K562 (cell line): Measurements from ENCODE around the gene IL4I1. TPM values are rescaled to one million over a fixed set of nuclear protein-coding genes. Genes with fewer than 3 reads are reported as not detected.
A peak's percentile ranks its signal among the peaks of the same experiment; 100 is the strongest.

Source experiments
- ARID3B ChIP-seq: fragments of 250-450 bp; sonication (Bioruptor Pico); IDR thresholded peaks from 2 replicates; pipeline ENCODE4 v1.4.0; 2020; ENCODE audit warnings: borderline replicate concordance
- EGR1 ChIP-seq: fragments of 450-650 bp; conservative IDR thresholded peaks from 2 replicates; pipeline ENCODE4 v1.6.1; 2017; ENCODE audit warnings: mild to moderate bottlenecking
- ELF1 ChIP-seq: fragments of 200-800 bp; sonication (Bioruptor generic); IDR thresholded peaks from 2 replicates; pipeline ENCODE4 v1.6.1; 2016; ENCODE audit warnings: missing genetic modification characterization, missing compliant biosample characterization
- ETV6 ChIP-seq, 3 experiments: fragments of 150-350 bp in 1 of 3; sonication (generic) in 1 of 3; formaldehyde crosslinking in 1 of 3; IDR thresholded peaks; 2 replicates each; pipeline versions ENCODE4 v1.6.1 to v1.8.0; 2014 to 2022; ENCODE audit warnings: borderline replicate concordance in 2 of 3, low read depth in 2 of 3, antibody characterized with exemption in 1 of 3, low read length in 1 of 3, mild to moderate bottlenecking in 1 of 3, missing genetic modification reagents in 1 of 3
- FOXK1 ChIP-seq: sonication (generic); formaldehyde crosslinking; IDR thresholded peaks from 2 replicates; pipeline ENCODE4 v1.8.0; 2022; ENCODE audit warnings: missing genetic modification reagents, mild to moderate bottlenecking, borderline replicate concordance
- GTF2E2 ChIP-seq: fragments of 200-800 bp; sonication (Bioruptor generic); IDR thresholded peaks from 2 replicates; pipeline ENCODE4 v1.6.1; 2016; ENCODE audit warnings: missing genetic modification characterization, missing compliant biosample characterization
- HMGN3 ChIP-seq: IDR thresholded peaks from 2 replicates; pipeline ENCODE4 v1.6.1; 2011; ENCODE audit warnings: borderline replicate concordance, low read depth, mild to moderate bottlenecking, mixed read lengths, low read length; ENCODE audit not compliant: insufficient read length; ENCODE audit errors: extremely low read depth
- MAFK ChIP-seq: IDR thresholded peaks from 2 replicates; pipeline ENCODE4 v1.6.1; 2011; ENCODE audit warnings: low read length, improper control_type of control experiment
- NR1H2 ChIP-seq: sonication (generic); formaldehyde crosslinking; IDR thresholded peaks from 2 replicates; pipeline ENCODE4 v1.4.0; 2020; ENCODE audit warnings: mild to moderate bottlenecking, missing genetic modification reagents
- PREB ChIP-seq: sonication (generic); formaldehyde crosslinking; IDR thresholded peaks from 2 replicates; pipeline ENCODE4 v1.8.1; 2023; ENCODE audit warnings: mild to moderate bottlenecking, missing genetic modification reagents
- RBM25 ChIP-seq: fragments of 200-400 bp; formaldehyde crosslinking; IDR thresholded peaks from 2 replicates; pipeline ENCODE4 v1.6.1; 2018; ENCODE audit warnings: low read length, low read depth, moderate library complexity; ENCODE audit not compliant: severe bottlenecking
- SMARCA4 ChIP-seq: fragments of 450-650 bp; IDR thresholded peaks from 2 replicates; pipeline ENCODE4 v1.6.1; 2016
- SOX6 ChIP-seq: fragments of 450-650 bp; IDR thresholded peaks from 2 replicates; pipeline ENCODE4 v1.6.1; 2014; ENCODE audit warnings: mild to moderate bottlenecking
- SPI1 ChIP-seq: IDR thresholded peaks from 2 replicates; pipeline ENCODE4 v1.6.1; 2011; ENCODE audit warnings: low read depth, low read length, control low read depth, borderline replicate concordance
- TAF15 ChIP-seq: fragments of 200-400 bp; formaldehyde crosslinking; IDR thresholded peaks from 2 replicates; pipeline ENCODE4 v1.6.1; 2017; ENCODE audit warnings: mild to moderate bottlenecking, low read depth, low read length, moderate library complexity
- ZBTB12 ChIP-seq: fragments of 250-450 bp; sonication (Bioruptor Pico); IDR thresholded peaks from 2 replicates; pipeline ENCODE4 v1.4.0; 2020
- ZEB2 ChIP-seq: fragments of 450-650 bp; IDR thresholded peaks from 2 replicates; pipeline ENCODE4 v1.6.1; 2016
- ZFX ChIP-seq: sonication (generic); formaldehyde crosslinking; IDR thresholded peaks from 2 replicates; pipeline ENCODE4 v1.8.0; 2022; ENCODE audit warnings: mild to moderate bottlenecking, missing genetic modification reagents, moderate library complexity
- ZKSCAN1 ChIP-seq: fragments of 150-350 bp; IDR thresholded peaks from 2 replicates; pipeline ENCODE4 v1.6.1; 2016; ENCODE audit warnings: low read depth, low read length
- ZNF584 ChIP-seq: fragments of 200-800 bp; sonication (Bioruptor generic); IDR thresholded peaks from 2 replicates; pipeline ENCODE4 v1.6.1; 2016; ENCODE audit warnings: low read depth, mild to moderate bottlenecking, missing genetic modification characterization, missing compliant biosample characterization
- polyA plus RNA-seq, 8 experiments: library from polyadenylated mRNA; depleted of rRNA in 4 of 8; stranded (reverse) in 5 of 8; unstranded in 3 of 8; fragments of >200 nt; fragmentation: Nextera tagmentation in 2 of 8; fragmentation: Illumina TruSeq in 1 of 8; extraction: Ambion mirVana in 2 of 8; extraction: Trizol in 1 of 8; gene quantifications; 2 replicates each; pipeline versions ENCODE4 v1.2.1 to v1.2.3, GENCODE V29; 2011 to 2014; ENCODE audit warnings: inconsistent platforms in 1 of 8, missing spikeins in 1 of 8
- total RNA-seq, 7 experiments: library from RNA; depleted of rRNA in 6 of 7; stranded (reverse); fragments of >200 nt in 6 of 7; fragmentation: Illumina TruSeq in 2 of 7; extraction: Trizol in 2 of 7; gene quantifications; 2 replicates each; pipeline versions ENCODE4 v1.2.1 to v1.2.3, GENCODE V29; 2011 to 2021; ENCODE audit warnings: low replicate concordance in 1 of 7
- TF ChIP-seq, protein P1 (sequence below): IDR thresholded peaks from 3 replicates; pipeline ENCODE4 v1.6.1; 2011; ENCODE audit warnings: borderline replicate concordance, mild to moderate bottlenecking, moderate library complexity; ENCODE audit not compliant: insufficient read length; ENCODE audit errors: extremely low read depth

Gene IL4I1
- total and polyA plus RNA-seq, 9 of the 15 experiments (the other 6 are each of a cell fraction or from before 2014, with no cell fraction given): 0.06 to 0.95 (median 0.43) TPM; not detected in 2

- TF ChIP-seq, protein P1, sequence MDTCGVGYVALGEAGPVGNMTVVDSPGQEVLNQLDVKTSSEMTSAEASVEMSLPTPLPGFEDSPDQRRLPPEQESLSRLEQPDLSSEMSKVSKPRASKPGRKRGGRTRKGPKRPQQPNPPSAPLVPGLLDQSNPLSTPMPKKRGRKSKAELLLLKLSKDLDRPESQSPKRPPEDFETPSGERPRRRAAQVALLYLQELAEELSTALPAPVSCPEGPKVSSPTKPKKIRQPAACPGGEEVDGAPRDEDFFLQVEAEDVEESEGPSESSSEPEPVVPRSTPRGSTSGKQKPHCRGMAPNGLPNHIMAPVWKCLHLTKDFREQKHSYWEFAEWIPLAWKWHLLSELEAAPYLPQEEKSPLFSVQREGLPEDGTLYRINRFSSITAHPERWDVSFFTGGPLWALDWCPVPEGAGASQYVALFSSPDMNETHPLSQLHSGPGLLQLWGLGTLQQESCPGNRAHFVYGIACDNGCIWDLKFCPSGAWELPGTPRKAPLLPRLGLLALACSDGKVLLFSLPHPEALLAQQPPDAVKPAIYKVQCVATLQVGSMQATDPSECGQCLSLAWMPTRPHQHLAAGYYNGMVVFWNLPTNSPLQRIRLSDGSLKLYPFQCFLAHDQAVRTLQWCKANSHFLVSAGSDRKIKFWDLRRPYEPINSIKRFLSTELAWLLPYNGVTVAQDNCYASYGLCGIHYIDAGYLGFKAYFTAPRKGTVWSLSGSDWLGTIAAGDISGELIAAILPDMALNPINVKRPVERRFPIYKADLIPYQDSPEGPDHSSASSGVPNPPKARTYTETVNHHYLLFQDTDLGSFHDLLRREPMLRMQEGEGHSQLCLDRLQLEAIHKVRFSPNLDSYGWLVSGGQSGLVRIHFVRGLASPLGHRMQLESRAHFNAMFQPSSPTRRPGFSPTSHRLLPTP: no peak
- no peak for TF ChIP-seq PREB (CRISPR knock-in tag)
- TF ChIP-seq ZBTB12 (CRISPR knock-in tag): no peak; the same call in 1 of the 2 replicates
- no peak for TF ChIP-seq ARID3B
- no peak for TF ChIP-seq RBM25
- TF ChIP-seq ZEB2: peak; percentile 79; the same call in 1 of the 2 replicates
- TF ChIP-seq SOX6: peak; percentile 83
- peak; percentile 76; the same call in 1 of the 2 replicates for TF ChIP-seq ZKSCAN1
- no peak for TF ChIP-seq SMARCA4
- 0 out of 2 replicates have a peak, but pooled peaks have one; percentile 54 for TF ChIP-seq NR1H2 (CRISPR knock-in tag)
- peak; percentile 99 for TF ChIP-seq ZFX (CRISPR knock-in tag)
- 0 out of 2 replicates have a peak, but pooled peaks have one; percentile 71 for TF ChIP-seq ZNF584 (CRISPR knock-in tag)
- no peak for TF ChIP-seq SPI1
- TF ChIP-seq ELF1 (tag): peak; percentile 14; the same call in 1 of the 2 replicates
- TF ChIP-seq TAF15: no peak
- TF ChIP-seq EGR1: peak; percentile 14; the same call in 1 of the 2 replicates
- TF ChIP-seq HMGN3: peak; percentile 80
- no peak for TF ChIP-seq GTF2E2 (tag)
- TF ChIP-seq ETV6 (IDR thresholded peaks at IDR 0.05; ENCODE audit: borderline replicate concordance in 1 of 2, low read depth in 2 of 2, low read length in 1 of 2): no peak; a peak in 1 of 4 replicates
- peak; percentile 99; the same call in 1 of the 2 replicates for TF ChIP-seq ETV6 (CRISPR knock-in tag; IDR thresholded peaks at IDR 0.05; ENCODE audit: borderline replicate concordance)
- no peak for TF ChIP-seq MAFK
- peak; percentile 99 for TF ChIP-seq FOXK1 (CRISPR knock-in tag)
Measured at GRCh38 chr19:49889687-49890348, 6.9 kb downstream of the IL4I1 start (continued).
